Measurements from ENCODE around the gene PLIN3. TPM values are rescaled to one million over a fixed set of nuclear protein-coding genes. Genes with fewer than 3 reads are reported as not detected.
"Not testable (repeated sequence)": the region's sequence is repeated elsewhere in the genome, so short reads cannot be mapped to it uniquely, and the experiment has no call there.

The PLIN3 gene
- total and polyA plus RNA-seq, 2 of the 4 experiments (the other 2 are of a cell fraction): 147 to 246 TPM

DNA sequence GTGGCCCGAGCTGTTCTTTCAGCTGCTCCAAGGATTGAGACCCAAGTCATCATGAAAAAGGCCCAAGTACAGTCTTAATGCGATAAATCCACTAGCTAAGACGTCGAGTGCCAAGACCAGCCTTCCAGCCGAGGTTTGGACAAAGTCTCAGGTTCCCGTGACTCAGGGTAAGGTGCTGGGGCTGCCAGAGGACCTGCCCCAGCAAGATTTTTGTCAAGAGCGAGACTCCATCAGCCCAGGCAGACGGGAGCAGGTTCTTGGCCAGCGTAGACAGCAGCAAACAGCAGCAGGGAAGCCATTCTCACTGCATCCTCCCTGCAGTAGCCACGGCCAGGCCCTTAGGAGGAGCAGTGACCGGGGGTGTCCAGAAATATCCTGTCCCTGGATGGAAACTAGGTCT lies 72.5 kb downstream of the PLIN3 start:
- no peak overlapping the region for H3K4me3 ChIP-seq (ENCODE audit: insufficient read depth, low read depth, low read length)
- no peak overlapping the region for H3K18ac ChIP-seq (ENCODE audit: low read depth, low read length)
- H2AFZ ChIP-seq (replicated peaks; ENCODE audit: low read length, poor library complexity): no peak overlapping the region
- no peak for ATAC-seq (ENCODE audit: low read depth)
- H2AK9ac ChIP-seq (replicated peaks; ENCODE audit: low read depth, low read length, poor library complexity): no peak overlapping the region
- intact Hi-C loops (cut with micrococcal nuclease): no loop called here
- H3K36me3 ChIP-seq (ENCODE audit: control insufficient read depth, insufficient read depth, low read length): peaks cover 24% of the 10 kb centered on the region
- peaks cover 15 to 52% of the 10 kb centered on the region in 2 experiments; a peak in 3 of 4 replicates for H3K79me1 ChIP-seq (ENCODE audit: low read depth in 1 of 2, low read length in 2 of 2)
- peaks cover 6% of the 10 kb centered on the region for H4K20me1 ChIP-seq (ENCODE audit: insufficient read depth, low read length)
- POLR2A ChIA-PET (ENCODE audit: unreplicated experiment): no interaction called here
- no peak overlapping the region for H3K9ac ChIP-seq (ENCODE audit: low read depth, low read length)
- no peak overlapping the region for H4K8ac ChIP-seq (ENCODE audit: low read depth in 2 of 2, low read length in 2 of 2)
- H3K9me3 ChIP-seq (ENCODE audit: control insufficient read depth, insufficient read depth, low read length): no peaks in the 10 kb centered on the region
- H3K4me1 ChIP-seq (ENCODE audit: control insufficient read depth, insufficient read depth, low read length): peaks cover 5% of the 10 kb centered on the region; the same call in 1 of the 2 replicates
- H3K4ac ChIP-seq (ENCODE audit: low read depth, low read length): no peak overlapping the region
- no peak overlapping the region for H3K23ac ChIP-seq (ENCODE audit: low read depth, low read length)
- in situ Hi-C loops (cut with MboI; ENCODE audit: low sequenced_read_pairs): loop anchor here (5.0 kb wide), 1 partner anchor 63 kb away; no protein-coding TSS in a partner anchor
- H3K9me1 ChIP-seq (ENCODE audit: insufficient read depth, low read length): 0 out of 2 replicates have a peak, but pooled peaks cover 3% of the 10 kb centered on the region
- no peak overlapping the region for H3K56ac ChIP-seq (ENCODE audit: extremely low read depth, insufficient read depth, low read length)
- no peak overlapping the region for H2BK20ac ChIP-seq (ENCODE audit: low read depth, low read length)
- no peaks in the 10 kb centered on the region for H3K27me3 ChIP-seq (ENCODE audit: control insufficient read depth, insufficient read depth, low read length)
- TF ChIP-seq MXI1 (IDR thresholded peaks at IDR 0.05; ENCODE audit: borderline replicate concordance, low read depth, low read length): no peak
- no peak for TF ChIP-seq RAD21 (IDR thresholded peaks at IDR 0.05; ENCODE audit: low read length)
- H4K91ac ChIP-seq (ENCODE audit: insufficient read depth, low read depth, low read length): no peak overlapping the region
- H2BK5ac ChIP-seq (ENCODE audit: low read depth, low read length, poor library complexity, severe bottlenecking): no peak overlapping the region
- dilution Hi-C loops (cut with HindIII; ENCODE audit: low sequenced_read_pairs, unreplicated experiment): no loop called here
- H2AK5ac ChIP-seq (ENCODE audit: low read depth, low read length): no peak overlapping the region
- H3K27ac ChIP-seq (ENCODE audit: insufficient read depth, low read length): no peak overlapping the region
- CTCF ChIA-PET: no interaction called here
- no peak overlapping the region for H2BK15ac ChIP-seq (ENCODE audit: low read depth, low read length)
- no peak overlapping the region for H3K4me2 ChIP-seq (ENCODE audit: low read depth, low read length)
- DNase-seq: no peak
- no CpG with 5 or more reads among the region's 11 CpGs for WGBS, 2 experiments (ENCODE audit: extremely low coverage in 2 of 2, insufficient read length in 1 of 2)
- BruUV-seq (replicated peaks): TSS peak; percentile 56
- no peak overlapping the region for H2BK120ac ChIP-seq (ENCODE audit: low read depth, low read length)
- no peak overlapping the region for H3K14ac ChIP-seq (replicated peaks; ENCODE audit: low read depth, low read length)
- H4K5ac ChIP-seq (ENCODE audit: low read depth, low read length): no peak overlapping the region

GRCh38 chr19:4793278-4793677 lies 74.2 kb downstream of the PLIN3 start:
- 79% methylated on average over 5 of the region's 19 CpGs; no CpG with 5 or more reads in 1 of the 2 experiments for WGBS, 2 experiments (ENCODE audit: extremely low coverage in 2 of 2, insufficient read length in 1 of 2)
- POLR2A ChIA-PET (ENCODE audit: unreplicated experiment); CTCF ChIA-PET; DNase-seq; H4K5ac ChIP-seq (ENCODE audit: low read depth, low read length); H3K23ac ChIP-seq (ENCODE audit: low read depth, low read length); H3K18ac ChIP-seq (ENCODE audit: low read depth, low read length); H3K9me1 ChIP-seq (ENCODE audit: insufficient read depth, low read length); H2AK5ac ChIP-seq (ENCODE audit: low read depth, low read length); H3K4me2 ChIP-seq (ENCODE audit: low read depth, low read length); H4K91ac ChIP-seq (ENCODE audit: insufficient read depth, low read depth, low read length); H2BK20ac ChIP-seq (ENCODE audit: low read depth, low read length); H4K8ac ChIP-seq (ENCODE audit: low read depth in 2 of 2, low read length in 2 of 2); H3K14ac ChIP-seq (replicated peaks; ENCODE audit: low read depth, low read length); H3K56ac ChIP-seq (ENCODE audit: extremely low read depth, insufficient read depth, low read length); H2BK5ac ChIP-seq (ENCODE audit: low read depth, low read length, poor library complexity, severe bottlenecking); H3K4me1 ChIP-seq (ENCODE audit: control insufficient read depth, insufficient read depth, low read length); H2AFZ ChIP-seq (replicated peaks; ENCODE audit: low read length, poor library complexity); H4K20me1 ChIP-seq (ENCODE audit: insufficient read depth, low read length); H3K9ac ChIP-seq (ENCODE audit: low read depth, low read length); H3K4ac ChIP-seq (ENCODE audit: low read depth, low read length); dilution Hi-C loops (cut with HindIII; ENCODE audit: low sequenced_read_pairs, unreplicated experiment); H2BK15ac ChIP-seq (ENCODE audit: low read depth, low read length); H3K9me3 ChIP-seq (ENCODE audit: control insufficient read depth, insufficient read depth, low read length); H3K27ac ChIP-seq (ENCODE audit: insufficient read depth, low read length); intact Hi-C loops (cut with micrococcal nuclease); H2AK9ac ChIP-seq (replicated peaks; ENCODE audit: low read depth, low read length, poor library complexity); H2BK120ac ChIP-seq (ENCODE audit: low read depth, low read length); H3K4me3 ChIP-seq (ENCODE audit: insufficient read depth, low read depth, low read length); H3K27me3 ChIP-seq (ENCODE audit: control insufficient read depth, insufficient read depth, low read length); ATAC-seq (ENCODE audit: low read depth); BruUV-seq (replicated peaks): not testable (repeated sequence)
- Histone ChIP-seq H3K79me1 (ENCODE audit: low read depth in 1 of 2, low read length in 2 of 2) (peaks cover 15 to 46% of the 10 kb centered on the region in 2 experiments; a peak in 3 of 4 replicates), H3K36me3 (ENCODE audit: control insufficient read depth, insufficient read depth, low read length) (peaks cover 23% of the 10 kb centered on the region)
- in situ Hi-C loops (cut with MboI; ENCODE audit: low sequenced_read_pairs): loop anchor here (5.0 kb wide), 1 partner anchor 61 kb away; no protein-coding TSS in a partner anchor

Measured in IMR-90 (cell line).